Measurements from ENCODE around the gene BRF1. TPM values are rescaled to one million over a fixed set of nuclear protein-coding genes. Genes with fewer than 3 reads are reported as not detected.

BRF1 gene
- total RNA-seq, 2 donors from 2014 or later, result 16.2 to 17.2 TPM

GRCh38 chr14:105218611-105219010 lies 82.2 kb downstream of the BRF1 start:
- H3K27me3 ChIP-seq, result no peaks in the 10 kb centered on the region
- H3K4me1 ChIP-seq, result peaks cover 0 to 11% of the 10 kb centered on the region in 2 donors
- H3K27ac ChIP-seq, result no peak overlapping the region
- H3K4me3 ChIP-seq, result no peak overlapping the region
- TF ChIP-seq CTCF (IDR thresholded peaks at IDR 0.05), result no peak
- peaks cover 62% of the 10 kb centered on the region for H3K36me3 ChIP-seq
- DNase-seq (ENCODE audit: low spot score), result no peak
- H3K9me3 ChIP-seq, result no peaks in the 10 kb centered on the region

GRCh38 chr14:105217774-105218173 lies 83.0 kb downstream of the BRF1 start:
- TF ChIP-seq CTCF (IDR thresholded peaks at IDR 0.05), result no peak
- Histone ChIP-seq H3K36me3 (peaks cover 59% of the 10 kb centered on the region), H3K4me3 (no peak overlapping the region)

GRCh38 chr14:105216490-105217247 lies 84.1 kb downstream of the BRF1 start:
- H3K9me3 ChIP-seq, result no peaks in the 10 kb centered on the region
- TF ChIP-seq CTCF (IDR thresholded peaks at IDR 0.05), result no peak
- no peaks in the 10 kb centered on the region for H3K27me3 ChIP-seq
- H3K36me3 ChIP-seq, result peaks cover 57% of the 10 kb centered on the region
- DNase-seq (ENCODE audit: low spot score), result no peak
- no peak overlapping the region for H3K27ac ChIP-seq
- H3K4me1 ChIP-seq, result peaks cover 0 to 11% of the 10 kb centered on the region in 2 donors
- H3K4me3 ChIP-seq, result no peak overlapping the region

More at GRCh38 chr14:105217774-105218173, 83.0 kb downstream of the BRF1 start:
- DNase-seq (ENCODE audit: low spot score), result no peak
- no peaks in the 10 kb centered on the region for H3K9me3 ChIP-seq
- H3K4me1 ChIP-seq, result peaks cover 0 to 11% of the 10 kb centered on the region in 2 donors
- no peak overlapping the region for H3K27ac ChIP-seq
- no peaks in the 10 kb centered on the region for H3K27me3 ChIP-seq

GRCh38 chr14:105215602-105216001 lies 85.2 kb downstream of the BRF1 start:
- TF ChIP-seq CTCF (IDR thresholded peaks at IDR 0.05), result no peak
- no peaks in the 10 kb centered on the region for H3K9me3 ChIP-seq
- H3K36me3 ChIP-seq, result peaks cover 47% of the 10 kb centered on the region
- no peaks in the 10 kb centered on the region for H3K27me3 ChIP-seq
- H3K4me1 ChIP-seq, result peaks cover 0 to 3% of the 10 kb centered on the region in 2 donors
- H3K4me3 ChIP-seq, result no peak overlapping the region
- no peak for DNase-seq (ENCODE audit: low spot score)
- no peak overlapping the region for H3K27ac ChIP-seq

- no peak overlapping the region for H3K27ac ChIP-seq
- no peak for TF ChIP-seq CTCF (IDR thresholded peaks at IDR 0.05)
- H3K4me1 ChIP-seq, result no peaks in the 10 kb centered on the region
- peaks cover 44% of the 10 kb centered on the region for H3K36me3 ChIP-seq
- no peaks in the 10 kb centered on the region for H3K9me3 ChIP-seq
- H3K27me3 ChIP-seq, result no peaks in the 10 kb centered on the region
- no peak overlapping the region for H3K4me3 ChIP-seq
- DNase-seq (ENCODE audit: low spot score), result no peak
Observed at GRCh38 chr14:105214324-105214915, 86.4 kb downstream of the BRF1 start.

Data from right atrium auricular region (tissue), 2 donors.